Stimulated activated CD8-positive, alpha-beta memory T cell treated with anti-CD3 and anti-CD28 coated beads, Interleukin-7, amount 100 ng/mL, for 48 hours (primary cell): Measurements from ENCODE around the gene WDR88.

Experiments used
- DNase-seq, 2 donors: peaks; one replicate each; pipeline ENCODE4 v3.0.0-alpha.2; 2020; ENCODE audit warnings: low read depth in 1 of 2; ENCODE audit errors: extremely low read depth in 1 of 2

The WDR88 gene

GRCh38 chr19:33132021-33132420 is at the start of gene WDR88:
Gene WDR88, plus strand, starts transcription at chr19:33132114. Its CDS starts 56 bp downstream, at chr19:33132170.
- no peak for DNase-seq

GRCh38 chr19:33085570-33086128 is 46.3 kb upstream of the WDR88 start:
- DNase-seq, result no peak

- no peak for DNase-seq
These were observed 45.0 kb upstream of the WDR88 start for GRCh38 chr19:33086955-33087354.

- DNase-seq, result no peak
These were observed 42.9 kb upstream of the WDR88 start for GRCh38 chr19:33089010-33089409.

GRCh38 chr19:33090179-33090578 is 41.7 kb upstream of the WDR88 start:
- no peak for DNase-seq

- DNase-seq, result no peak
These were observed 38.3 kb upstream of the WDR88 start for GRCh38 chr19:33093420-33094210.

- DNase-seq, result no peak
These were observed 37.4 kb upstream of the WDR88 start for GRCh38 chr19:33094436-33095067.

GRCh38 chr19:33096005-33096404 is 35.9 kb upstream of the WDR88 start:
- no peak for DNase-seq

GRCh38 chr19:33098055-33098534 is 33.8 kb upstream of the WDR88 start:
- no peak for DNase-seq

GRCh38 chr19:33100894-33101644 is 30.8 kb upstream of the WDR88 start:
- no peak for DNase-seq

GRCh38 chr19:33102893-33103292 is 29.0 kb upstream of the WDR88 start:
- no peak for DNase-seq

GRCh38 chr19:33108161-33108560 is 23.8 kb upstream of the WDR88 start:
- DNase-seq, result no peak

GRCh38 chr19:33110137-33110910 is 21.6 kb upstream of the WDR88 start:
- DNase-seq, result no peak

- DNase-seq, result no peak
These were observed 20.3 kb upstream of the WDR88 start for GRCh38 chr19:33111587-33111986.

GRCh38 chr19:33114312-33114711 is 17.6 kb upstream of the WDR88 start:
- no peak for DNase-seq

- DNase-seq, result no peak
These were observed 14.4 kb upstream of the WDR88 start for GRCh38 chr19:33117501-33117900.

GRCh38 chr19:33118643-33119042 is 13.3 kb upstream of the WDR88 start:
- DNase-seq, result no peak

GRCh38 chr19:33124207-33125098 is 7.5 kb upstream of the WDR88 start:
- DNase-seq, result no peak

- no peak for DNase-seq
These were observed 6.0 kb upstream of the WDR88 start for GRCh38 chr19:33125929-33126388.
